K562 (cell line): ENCODE results near the gene SYNPO2. TPM values are rescaled to one million over a fixed set of nuclear protein-coding genes. Genes with fewer than 3 reads are reported as not detected.

Experiments used
- ATAC-seq: fragments of 200-7000 bp; cut with Tn5 transposase; 3 replicates; pipeline ENCODE4 v1.9.1; 2020; ENCODE audit warnings: moderate library complexity
- BruUV-seq: library from RNA; stranded (reverse); fragments of 400-500 nt; replicated peaks from 2 replicates; lab custom pipeline; 2021; lab: Mats Ljungman, UMichigan
- CTCF ChIA-PET: fragments of 300-600 bp; formaldehyde crosslinking; extraction: SDS; loops from one replicate; lab custom pipeline; 2021; ENCODE audit warnings: low intra/inter-chr PET ratio; lab: Yijun Ruan, JAX
- POLR2A ChIA-PET: fragments of 300-600, 350-650 bp; sonication (Branson Sonifier 250); formaldehyde crosslinking; extraction: SDS; loops from one replicate; lab custom pipeline; 2021; ENCODE audit warnings: antibody characterized with exemption, inconsistent platforms; lab: Yijun Ruan, JAX
- DNase-seq, 4 experiments: peaks; one replicate each; pipeline versions ENCODE4 v3.0.0 to v3.0.0-alpha.2; 2011 to 2018; ENCODE audit warnings: low spot score in 3 of 4, mixed read lengths in 3 of 4; ENCODE audit errors: extremely low read depth in 1 of 4
- FAIRE-seq: peaks from 2 replicates; lab custom pipeline; 2011; peaks lifted over from hg19 to GRCh38; lab: Jason Lieb, UNC
- H2AFZ ChIP-seq: 2 replicates; pipeline ENCODE4 v1.6.0; 2011; ENCODE audit warnings: low read depth, low read length, control low read depth, inconsistent platforms
- H3K27ac ChIP-seq: fragments of 200-600 bp; 3 replicates; pipeline ENCODE4 v1.8.0; 2011; ENCODE audit warnings: low read depth, mild to moderate bottlenecking, control low read depth, inconsistent platforms, low read length, moderate library complexity, mixed read lengths; ENCODE audit errors: extremely low read depth
- H3K27me3 ChIP-seq, 2 experiments: fragments of 300-600 bp in 1 of 2; 2 replicates in 1 of 2; 3 replicates in 1 of 2; pipeline versions ENCODE4 v1.6.0 to v1.8.0; 2011; ENCODE audit warnings: inconsistent platforms in 2 of 2, low read length in 2 of 2, mild to moderate bottlenecking in 1 of 2, mixed read lengths in 1 of 2, moderate library complexity in 1 of 2; ENCODE audit not compliant: control insufficient read depth in 2 of 2, insufficient read depth in 2 of 2
- H3K36me3 ChIP-seq: fragments of 300-600 bp; 3 replicates; pipeline ENCODE4 v1.8.0; 2011; ENCODE audit warnings: mild to moderate bottlenecking, low read length, inconsistent platforms; ENCODE audit not compliant: control insufficient read depth, insufficient read depth
- H3K4me1 ChIP-seq, 2 experiments: fragments of 200-600 bp in 1 of 2; replicated peaks in 1 of 2; 2 replicates in 1 of 2; 3 replicates in 1 of 2; pipeline versions ENCODE4 v1.5.1 to v1.8.0; 2011; ENCODE audit warnings: inconsistent platforms in 2 of 2, low read length in 2 of 2, mild to moderate bottlenecking in 1 of 2, mixed read lengths in 1 of 2, moderate library complexity in 1 of 2; ENCODE audit not compliant: control insufficient read depth in 2 of 2, insufficient read depth in 2 of 2
- H3K4me2 ChIP-seq: 2 replicates; pipeline ENCODE4 v1.6.1; 2011; ENCODE audit warnings: low read length, control low read depth, inconsistent platforms, mixed read lengths; ENCODE audit not compliant: insufficient read depth
- H3K4me3 ChIP-seq: fragments of 200-600 bp; sonication (generic), shearing (Covaris generic); 2 replicates; pipeline ENCODE4 v1.5.1; 2016; ENCODE audit warnings: control low read depth, inconsistent platforms
- H3K79me2 ChIP-seq: fragments of 200-600 bp; 3 replicates; pipeline ENCODE4 v1.8.0; 2011; ENCODE audit warnings: low read length, inconsistent platforms; ENCODE audit not compliant: control insufficient read depth, insufficient read depth
- H3K9ac ChIP-seq, 2 experiments: 2 replicates each; pipeline versions ENCODE4 v1.6.0 to v1.6.1; 2011; ENCODE audit warnings: low read depth in 2 of 2, low read length in 2 of 2, control low read depth in 1 of 2, inconsistent platforms in 1 of 2, mild to moderate bottlenecking in 1 of 2, mixed read lengths in 1 of 2; ENCODE audit not compliant: insufficient read depth in 1 of 2
- H3K9me1 ChIP-seq: one replicate; pipeline ENCODE4 v1.6.0; 2011; ENCODE audit warnings: inconsistent platforms, mild to moderate bottlenecking, low read length, moderate library complexity; ENCODE audit not compliant: control insufficient read depth, insufficient read depth
- H3K9me3 ChIP-seq: replicated peaks from 2 replicates; pipeline ENCODE4 v1.5.1; 2011; ENCODE audit warnings: low read depth, low read length, inconsistent platforms; ENCODE audit not compliant: control insufficient read depth, insufficient read depth
- H4K20me1 ChIP-seq: replicated peaks from 2 replicates; pipeline ENCODE4 v1.6.1; 2011; ENCODE audit warnings: low read length, inconsistent platforms, mixed read lengths; ENCODE audit not compliant: control insufficient read depth, insufficient read depth
- HNRNPUL1 ChIP-seq: fragments of 200-400 bp; formaldehyde crosslinking; IDR thresholded peaks from 2 replicates; pipeline ENCODE4 v1.6.1; 2017; ENCODE audit warnings: low read length
- MAFG ChIP-seq: fragments of 450-650 bp; conservative IDR thresholded peaks from 2 replicates; pipeline ENCODE4 v1.6.1; 2016; ENCODE audit warnings: missing genetic modification characterization, missing compliant biosample characterization
- RBM17 ChIP-seq: fragments of 200-400 bp; formaldehyde crosslinking; IDR thresholded peaks from 2 replicates; pipeline ENCODE4 v1.6.1; 2017; ENCODE audit warnings: low read depth, mild to moderate bottlenecking, low read length, borderline replicate concordance
- RUNX1 ChIP-seq: sonication (generic); IDR thresholded peaks from 2 replicates; pipeline ENCODE4 v1.6.1; 2016; ENCODE audit warnings: antibody characterized with exemption, low read depth
- SPI1 ChIP-seq: IDR thresholded peaks from 2 replicates; pipeline ENCODE4 v1.6.1; 2011; ENCODE audit warnings: low read depth, low read length, control low read depth, borderline replicate concordance
- SRSF7 ChIP-seq: fragments of 200-400 bp; formaldehyde crosslinking; optimal IDR thresholded peaks from 2 replicates; pipeline ENCODE3; 2017; ENCODE audit warnings: mild to moderate bottlenecking, low read depth, low read length
- ZNF184 ChIP-seq: sonication (generic); formaldehyde crosslinking; IDR thresholded peaks from 2 replicates; pipeline ENCODE4 v1.5.0; 2020; ENCODE audit warnings: missing genetic modification reagents
- WGBS: fragments of 100-300 bp; shearing (Covaris generic); methylation state at CpG from one replicate; pipeline ENCODE4 v1.1.6; 2016; ENCODE audit warnings: low coverage, mixed read lengths; ENCODE audit not compliant: insufficient coverage; ENCODE audit errors: missing lambda C conversion rate; 5-methylcytosine and 5-hydroxymethylcytosine counted together
- in situ Hi-C: fragments of 300-500 bp; cut with MboI; formaldehyde crosslinking; loops from 4 replicates; pipeline ENCODE4 v1.15.0; 2018; ENCODE audit warnings: inconsistent platforms, mixed read lengths
- intact Hi-C: fragments of 100-400 bp; cut with micrococcal nuclease; formaldehyde crosslinking; loops from 2 replicates; pipeline ENCODE4 v1.14.2; 2022
- polyA plus RNA-seq, 8 experiments: library from polyadenylated mRNA; depleted of rRNA in 4 of 8; stranded (reverse) in 5 of 8; unstranded in 3 of 8; fragments of >200 nt; fragmentation: Nextera tagmentation in 2 of 8; fragmentation: Illumina TruSeq in 1 of 8; extraction: Ambion mirVana in 2 of 8; extraction: Trizol in 1 of 8; gene quantifications; 2 replicates each; pipeline versions ENCODE4 v1.2.1 to v1.2.3, GENCODE V29; 2011 to 2014; ENCODE audit warnings: inconsistent platforms in 1 of 8, missing spikeins in 1 of 8
- total RNA-seq, 7 experiments: library from RNA; depleted of rRNA in 6 of 7; stranded (reverse); fragments of >200 nt in 6 of 7; fragmentation: Illumina TruSeq in 2 of 7; extraction: Trizol in 2 of 7; gene quantifications; 2 replicates each; pipeline versions ENCODE4 v1.2.1 to v1.2.3, GENCODE V29; 2011 to 2021; ENCODE audit warnings: low replicate concordance in 1 of 7
- TF ChIP-seq, protein P1 (sequence below): sonication (generic); formaldehyde crosslinking; IDR thresholded peaks from 2 replicates; pipeline ENCODE4 v1.8.0; 2023; ENCODE audit warnings: mild to moderate bottlenecking, missing genetic modification reagents
- TF ChIP-seq, protein P2 (sequence below), 2 experiments: fragments of 450-650 bp in 1 of 2; sonication (generic) in 1 of 2; formaldehyde crosslinking in 1 of 2; IDR thresholded peaks in 1 of 2; conservative IDR thresholded peaks in 1 of 2; 2 replicates each; pipeline versions ENCODE4 v1.6.1 to v1.8.1; 2016 to 2023; ENCODE audit warnings: mild to moderate bottlenecking in 2 of 2, moderate library complexity in 2 of 2, inconsistent platforms in 1 of 2, missing genetic modification reagents in 1 of 2

Gene SYNPO2
- total and polyA plus RNA-seq, 9 of the 15 experiments (the other 6 are each of a cell fraction or from before 2014, with no cell fraction given) = 0.03 to 0.18 TPM; not detected in 7

DNA sequence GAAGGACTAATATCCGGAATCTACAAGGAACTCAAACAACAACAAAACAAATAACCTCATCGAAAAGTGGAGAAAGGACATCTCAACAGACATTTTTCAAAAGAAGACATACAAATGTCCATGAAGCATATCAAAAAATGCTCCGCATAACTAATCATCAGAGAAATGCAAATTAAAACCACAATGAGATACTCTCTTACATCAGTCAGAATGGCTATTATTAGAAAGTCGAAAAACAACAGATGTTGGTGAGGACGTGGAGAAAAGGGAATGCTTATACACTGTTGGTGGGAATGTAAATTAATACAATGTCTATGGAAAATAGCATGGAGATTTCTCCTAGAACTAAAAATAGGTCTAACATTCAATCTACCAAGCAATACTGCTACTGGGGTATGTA is 195.9 kb downstream of the SYNPO2 start:
- no peak for FAIRE-seq

More for the DNA sequence above, 195.9 kb downstream of the SYNPO2 start:
- POLR2A ChIA-PET = no interaction called here
- H3K79me2 ChIP-seq = no peaks in the 10 kb centered on the region
- no peaks in the 10 kb centered on the region for H3K9me1 ChIP-seq
- no peaks in the 10 kb centered on the region for H3K27me3 ChIP-seq
- no TSS peak for BruUV-seq
- H2AFZ ChIP-seq = no peak overlapping the region
- no peak overlapping the region for H3K4me3 ChIP-seq
- in situ Hi-C loops (no loop called here), intact Hi-C loops (no loop called here)
- no peaks in the 10 kb centered on the region for H4K20me1 ChIP-seq
- H3K27ac ChIP-seq = no peak overlapping the region
- ATAC-seq = no peak
- H3K4me2 ChIP-seq = no peak overlapping the region
- no peak overlapping the region for H3K9ac ChIP-seq
- TF ChIP-seq SRSF7 (no peak), RUNX1 (no peak), MAFG (no peak), HNRNPUL1 (no peak), ZNF184 (no peak), SPI1 (no peak), RBM17 (no peak)
- TF ChIP-seq, protein P1, sequence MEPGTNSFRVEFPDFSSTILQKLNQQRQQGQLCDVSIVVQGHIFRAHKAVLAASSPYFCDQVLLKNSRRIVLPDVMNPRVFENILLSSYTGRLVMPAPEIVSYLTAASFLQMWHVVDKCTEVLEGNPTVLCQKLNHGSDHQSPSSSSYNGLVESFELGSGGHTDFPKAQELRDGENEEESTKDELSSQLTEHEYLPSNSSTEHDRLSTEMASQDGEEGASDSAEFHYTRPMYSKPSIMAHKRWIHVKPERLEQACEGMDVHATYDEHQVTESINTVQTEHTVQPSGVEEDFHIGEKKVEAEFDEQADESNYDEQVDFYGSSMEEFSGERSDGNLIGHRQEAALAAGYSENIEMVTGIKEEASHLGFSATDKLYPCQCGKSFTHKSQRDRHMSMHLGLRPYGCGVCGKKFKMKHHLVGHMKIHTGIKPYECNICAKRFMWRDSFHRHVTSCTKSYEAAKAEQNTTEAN (CRISPR knock-in tag) = no peak
- TF ChIP-seq, protein P2, sequence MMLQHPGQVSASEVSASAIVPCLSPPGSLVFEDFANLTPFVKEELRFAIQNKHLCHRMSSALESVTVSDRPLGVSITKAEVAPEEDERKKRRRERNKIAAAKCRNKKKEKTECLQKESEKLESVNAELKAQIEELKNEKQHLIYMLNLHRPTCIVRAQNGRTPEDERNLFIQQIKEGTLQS (IDR thresholded peaks at IDR 0.05) = no peak
- TF ChIP-seq, protein P2 (CRISPR knock-in tag; conservative IDR thresholded peaks at IDR 0.05) = no peak
- TF ChIP-seq, all 486 proteins: peak for 0
- no peak for DNase-seq
- Histone ChIP-seq H3K4me1 (no peaks in the 10 kb centered on the region), H3K9me3 (no peaks in the 10 kb centered on the region), H3K36me3 (no peaks in the 10 kb centered on the region)
- 0% methylated on average over 5 of the region's 5 CpGs for WGBS
- CTCF ChIA-PET = no interaction called here
